Epithelial cell of prostate (primary cell): Measurements from ENCODE around the gene MICAL2.

Experiments
- DNase-seq: peaks from one replicate; pipeline ENCODE4 v3.0.0-alpha.2; 2011; ENCODE audit warnings: low read depth, low spot score
- H3K27ac ChIP-seq: fragments of 450-650 bp; 2 replicates; pipeline ENCODE4 v1.5.1; 2017; ENCODE audit warnings: mild to moderate bottlenecking

Gene MICAL2, protein sequence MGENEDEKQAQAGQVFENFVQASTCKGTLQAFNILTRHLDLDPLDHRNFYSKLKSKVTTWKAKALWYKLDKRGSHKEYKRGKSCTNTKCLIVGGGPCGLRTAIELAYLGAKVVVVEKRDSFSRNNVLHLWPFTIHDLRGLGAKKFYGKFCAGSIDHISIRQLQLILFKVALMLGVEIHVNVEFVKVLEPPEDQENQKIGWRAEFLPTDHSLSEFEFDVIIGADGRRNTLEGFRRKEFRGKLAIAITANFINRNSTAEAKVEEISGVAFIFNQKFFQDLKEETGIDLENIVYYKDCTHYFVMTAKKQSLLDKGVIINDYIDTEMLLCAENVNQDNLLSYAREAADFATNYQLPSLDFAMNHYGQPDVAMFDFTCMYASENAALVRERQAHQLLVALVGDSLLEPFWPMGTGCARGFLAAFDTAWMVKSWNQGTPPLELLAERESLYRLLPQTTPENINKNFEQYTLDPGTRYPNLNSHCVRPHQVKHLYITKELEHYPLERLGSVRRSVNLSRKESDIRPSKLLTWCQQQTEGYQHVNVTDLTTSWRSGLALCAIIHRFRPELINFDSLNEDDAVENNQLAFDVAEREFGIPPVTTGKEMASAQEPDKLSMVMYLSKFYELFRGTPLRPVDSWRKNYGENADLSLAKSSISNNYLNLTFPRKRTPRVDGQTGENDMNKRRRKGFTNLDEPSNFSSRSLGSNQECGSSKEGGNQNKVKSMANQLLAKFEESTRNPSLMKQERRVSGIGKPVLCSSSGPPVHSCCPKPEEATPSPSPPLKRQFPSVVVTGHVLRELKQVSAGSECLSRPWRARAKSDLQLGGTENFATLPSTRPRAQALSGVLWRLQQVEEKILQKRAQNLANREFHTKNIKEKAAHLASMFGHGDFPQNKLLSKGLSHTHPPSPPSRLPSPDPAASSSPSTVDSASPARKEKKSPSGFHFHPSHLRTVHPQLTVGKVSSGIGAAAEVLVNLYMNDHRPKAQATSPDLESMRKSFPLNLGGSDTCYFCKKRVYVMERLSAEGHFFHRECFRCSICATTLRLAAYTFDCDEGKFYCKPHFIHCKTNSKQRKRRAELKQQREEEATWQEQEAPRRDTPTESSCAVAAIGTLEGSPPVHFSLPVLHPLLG

DNA sequence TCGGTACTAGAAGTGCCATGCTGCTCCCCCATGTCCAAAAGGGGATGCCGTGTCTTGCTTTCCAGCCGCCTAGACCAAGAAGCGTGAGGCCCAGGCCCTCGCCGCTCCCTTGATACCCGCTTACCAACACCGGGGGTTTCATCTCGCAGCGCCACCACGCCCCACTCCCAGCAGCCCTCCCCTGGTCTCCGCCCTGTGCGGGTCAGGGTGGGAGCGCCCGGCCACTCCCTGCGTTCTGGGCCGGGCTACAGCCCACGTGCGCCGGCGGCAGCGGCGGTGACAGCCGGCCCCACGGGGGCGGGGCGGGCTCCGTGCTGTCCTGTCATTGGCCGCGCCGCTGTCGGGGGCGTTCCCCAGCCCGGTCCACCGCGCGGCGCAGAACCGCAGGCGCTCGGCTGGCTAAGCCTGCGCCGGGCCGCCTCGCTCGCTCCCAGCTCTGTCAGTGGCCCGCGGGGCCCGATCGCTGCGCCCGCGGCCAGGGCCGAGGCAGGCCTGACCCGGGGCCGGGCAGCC lies at the start of gene MICAL2:
TSS of gene MICAL2 (plus strand) at position 390 of the 513 bp plus-strand sequence. CDS start 51,566 bp downstream, outside the sequence.
- peak within 1 kb of the TSS; percentile 88 for H3K27ac ChIP-seq
- peak; percentile 40 for DNase-seq

DNA sequence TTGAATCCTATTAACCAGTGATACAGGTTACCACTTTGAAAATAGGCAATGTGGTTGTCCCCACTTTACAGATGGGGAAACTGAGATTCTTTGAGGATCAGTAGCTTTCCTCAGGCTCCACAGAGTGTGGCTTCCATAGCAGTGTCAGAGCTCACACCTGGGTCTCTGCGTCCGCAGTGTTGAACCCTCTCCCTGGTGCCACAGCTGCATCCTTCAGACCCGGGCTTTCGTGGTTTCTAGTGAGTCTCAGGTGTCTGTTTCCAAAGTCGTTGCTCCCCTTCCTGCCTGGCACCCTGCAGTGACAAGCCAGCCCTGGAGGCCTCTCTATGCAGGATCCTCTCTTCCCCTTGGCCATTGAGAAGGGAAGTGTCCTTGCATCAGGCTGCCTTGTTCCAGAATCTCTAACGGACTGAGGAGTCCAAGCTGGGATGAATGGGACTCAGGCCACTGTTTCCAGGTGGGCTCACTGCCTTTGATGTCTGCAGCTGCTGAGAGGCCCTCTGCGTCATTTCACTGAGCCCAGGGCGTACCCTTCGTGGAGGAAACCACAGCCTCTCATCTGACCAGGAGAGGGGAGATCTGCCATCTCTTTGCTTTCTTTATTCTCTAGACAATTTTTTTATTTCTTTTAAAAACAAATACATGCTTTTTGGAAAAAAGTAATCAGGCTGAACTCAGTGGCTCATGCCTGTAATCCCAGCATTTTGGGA lies 48.4 kb upstream of the MICAL2 start:
- H3K27ac ChIP-seq = no peak overlapping the region

DNA sequence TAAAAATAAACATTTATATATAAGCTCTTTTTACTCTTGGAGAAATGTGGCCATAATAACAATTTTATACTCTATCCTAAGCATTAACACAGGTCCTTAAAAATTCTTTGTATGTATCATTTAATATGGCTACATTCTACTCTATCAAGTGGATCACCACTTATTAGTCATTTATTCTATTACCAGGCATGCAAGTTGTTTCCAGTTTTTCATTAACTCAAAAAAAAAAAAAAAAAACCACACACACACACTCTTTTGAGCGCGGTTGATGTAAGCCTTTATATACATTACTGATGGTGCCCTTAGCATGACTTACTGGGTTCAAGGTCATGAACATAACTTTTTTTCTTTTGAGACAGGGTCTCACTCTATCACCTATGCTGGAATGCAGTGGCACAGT lies 47.1 kb upstream of the MICAL2 start:
- DNase-seq = no peak
- H3K27ac ChIP-seq = peak overlapping the region; percentile 96

More for the DNA sequence above, 48.4 kb upstream of the MICAL2 start:
- no peak for DNase-seq

DNA sequence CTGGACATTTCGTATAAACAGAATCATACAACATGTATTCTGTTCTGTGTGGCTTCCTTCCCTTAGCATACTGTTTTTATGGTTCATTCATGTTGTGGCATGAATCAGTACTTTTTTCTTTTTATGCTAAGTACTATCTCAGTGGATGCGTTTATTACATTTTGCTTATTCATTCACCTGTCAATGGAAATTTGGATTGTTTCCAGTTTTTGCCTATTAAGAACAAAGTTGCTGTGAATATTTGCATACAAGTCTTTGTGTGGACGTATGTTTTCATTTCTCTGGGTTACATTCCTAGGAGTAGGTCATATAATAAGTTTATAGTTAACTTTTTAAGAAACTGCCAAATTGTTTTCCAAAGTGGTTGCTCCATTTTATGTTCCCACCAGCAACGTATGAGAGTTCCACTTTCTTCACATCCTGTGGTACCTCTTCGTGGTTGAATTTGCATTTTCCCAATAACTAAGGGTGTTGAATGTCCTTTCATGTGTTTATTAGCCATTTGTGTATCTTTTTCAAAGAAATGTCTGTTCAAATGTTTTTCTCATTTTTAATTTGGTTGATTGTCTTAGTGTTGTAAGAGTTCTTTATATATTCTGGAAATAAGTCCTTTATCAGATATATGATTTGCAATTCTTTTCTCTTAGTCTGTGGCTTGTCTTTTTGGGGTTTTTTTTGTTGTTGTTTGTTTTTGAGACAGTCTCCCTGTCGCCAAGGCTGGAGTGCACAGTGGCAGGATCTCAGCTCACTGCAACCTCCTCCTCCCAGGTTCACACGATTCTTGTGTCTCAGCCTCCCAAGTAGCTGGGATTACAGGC lies 46.0 kb upstream of the MICAL2 start:
- peak overlapping the region; percentile 96 for H3K27ac ChIP-seq
- peak; percentile 43 for DNase-seq

DNA sequence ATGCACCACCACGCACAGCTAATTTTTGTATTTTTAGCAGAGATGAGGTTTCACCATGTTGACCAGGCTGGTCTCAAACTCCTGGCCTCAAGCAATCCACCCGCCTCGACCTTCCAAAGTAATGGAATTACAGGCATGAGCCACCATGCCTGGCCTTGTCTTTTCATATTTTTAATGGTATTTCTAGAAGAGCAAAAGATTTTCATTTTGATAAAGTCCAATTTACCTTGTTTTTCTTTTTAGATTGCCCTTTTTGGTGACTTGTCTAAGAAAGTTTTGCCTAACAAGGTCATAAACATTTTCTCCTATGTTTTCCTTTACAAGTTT lies 45.5 kb upstream of the MICAL2 start:
- no peak for DNase-seq

DNA sequence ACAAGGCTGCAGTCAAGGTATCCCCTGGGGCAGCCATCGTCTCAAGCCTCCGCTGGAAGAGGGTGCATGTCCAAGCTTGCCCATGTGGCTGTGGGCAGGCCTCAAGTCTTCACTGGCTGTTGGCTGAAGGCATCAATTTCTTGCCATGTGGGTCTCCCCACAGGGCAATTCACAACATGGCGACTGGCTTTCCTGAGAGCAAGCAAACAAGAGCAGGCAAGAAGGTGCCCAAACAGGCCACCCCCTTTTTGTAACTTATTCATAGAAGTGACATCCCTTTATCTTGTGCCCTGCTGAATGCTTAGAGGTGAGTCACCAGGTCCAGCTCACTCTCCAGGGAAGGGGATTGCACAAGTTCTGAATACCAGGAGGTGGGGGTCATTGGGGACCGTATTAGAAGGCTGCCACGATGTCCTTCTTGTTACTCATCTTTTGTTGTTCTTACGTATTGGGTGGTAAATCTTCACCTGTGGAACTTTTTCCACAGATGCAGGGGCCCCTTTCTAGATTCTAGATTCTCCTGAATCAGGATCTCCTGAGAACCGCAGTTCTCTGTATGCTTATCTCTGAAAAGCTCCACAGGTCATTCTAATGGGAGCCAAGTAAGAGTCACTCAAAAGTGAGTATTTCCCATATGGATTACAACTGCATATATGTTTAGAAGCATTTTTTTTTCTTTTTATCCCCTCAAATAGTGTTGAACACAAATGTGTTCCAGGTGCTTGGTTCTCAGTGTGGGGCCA lies 44.2 kb upstream of the MICAL2 start:
- peak overlapping the region; percentile 96 for H3K27ac ChIP-seq
- DNase-seq = peak; percentile 93

More for the DNA sequence above, 45.5 kb upstream of the MICAL2 start:
- H3K27ac ChIP-seq = peak overlapping the region; percentile 96

DNA sequence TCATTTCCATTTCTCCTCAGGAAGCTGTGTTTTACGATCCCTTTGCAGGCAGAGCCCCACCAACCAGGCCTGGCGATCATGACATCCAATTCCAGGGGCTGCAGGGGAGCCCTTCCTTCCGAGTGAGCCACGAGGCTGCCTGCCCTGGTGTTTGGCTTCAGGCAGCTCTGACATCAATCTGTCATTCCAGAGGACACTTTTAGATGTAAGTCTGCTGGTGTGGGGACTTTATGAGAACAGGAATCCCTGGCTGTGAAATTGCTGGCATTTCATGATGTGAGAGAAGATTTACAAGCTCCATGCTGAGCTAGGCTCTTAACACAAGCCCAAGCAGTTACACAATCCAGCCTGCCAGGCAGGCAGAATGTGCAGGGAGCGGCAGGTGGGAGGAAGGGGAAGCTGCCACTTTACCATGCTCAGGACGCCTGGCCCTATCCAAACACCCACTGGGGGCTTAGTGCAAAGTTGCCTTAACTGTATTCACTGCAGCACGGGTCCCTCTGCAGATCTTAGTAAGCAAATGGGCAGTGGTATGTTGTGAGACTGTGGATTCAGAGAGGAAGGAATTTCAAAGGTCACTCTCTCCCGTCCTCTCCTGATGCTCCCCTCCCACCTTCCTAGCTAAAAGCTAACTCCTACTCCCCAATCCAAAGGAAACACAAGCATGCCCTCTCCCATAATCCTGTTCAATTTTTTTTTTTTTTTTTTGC lies 43.4 kb upstream of the MICAL2 start:
- peak overlapping the region; percentile 96 for H3K27ac ChIP-seq

DNA sequence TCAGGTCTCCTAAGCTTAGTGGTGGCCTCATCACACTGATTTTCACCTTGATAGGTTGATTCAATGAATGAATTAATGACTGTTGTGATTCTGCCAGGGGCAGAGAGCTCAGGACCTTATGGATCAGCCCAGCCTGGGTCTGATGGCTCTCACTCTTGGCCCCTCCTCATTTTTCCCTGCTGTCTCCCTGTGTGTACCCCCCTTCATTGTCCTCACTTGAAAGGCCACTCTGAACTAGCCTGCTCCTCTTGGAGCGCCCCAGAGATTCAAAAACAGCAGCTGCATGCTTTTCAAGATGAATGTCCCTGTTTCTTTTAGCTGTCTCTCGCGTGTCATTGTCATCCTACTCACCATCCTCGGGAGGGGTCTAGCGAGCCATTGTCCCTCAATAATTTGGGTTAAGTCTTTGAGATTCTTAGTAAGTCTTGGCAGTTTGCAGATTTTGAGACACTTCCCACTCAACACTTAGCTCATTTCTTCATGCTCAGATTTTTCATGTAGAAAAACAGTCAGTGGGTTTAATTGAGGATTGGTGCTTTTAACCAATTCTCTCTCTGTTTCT lies 42.5 kb upstream of the MICAL2 start:
- DNase-seq = no peak
- peak overlapping the region; percentile 96 for H3K27ac ChIP-seq

More for the DNA sequence above, 43.4 kb upstream of the MICAL2 start:
- no peak for DNase-seq

DNA sequence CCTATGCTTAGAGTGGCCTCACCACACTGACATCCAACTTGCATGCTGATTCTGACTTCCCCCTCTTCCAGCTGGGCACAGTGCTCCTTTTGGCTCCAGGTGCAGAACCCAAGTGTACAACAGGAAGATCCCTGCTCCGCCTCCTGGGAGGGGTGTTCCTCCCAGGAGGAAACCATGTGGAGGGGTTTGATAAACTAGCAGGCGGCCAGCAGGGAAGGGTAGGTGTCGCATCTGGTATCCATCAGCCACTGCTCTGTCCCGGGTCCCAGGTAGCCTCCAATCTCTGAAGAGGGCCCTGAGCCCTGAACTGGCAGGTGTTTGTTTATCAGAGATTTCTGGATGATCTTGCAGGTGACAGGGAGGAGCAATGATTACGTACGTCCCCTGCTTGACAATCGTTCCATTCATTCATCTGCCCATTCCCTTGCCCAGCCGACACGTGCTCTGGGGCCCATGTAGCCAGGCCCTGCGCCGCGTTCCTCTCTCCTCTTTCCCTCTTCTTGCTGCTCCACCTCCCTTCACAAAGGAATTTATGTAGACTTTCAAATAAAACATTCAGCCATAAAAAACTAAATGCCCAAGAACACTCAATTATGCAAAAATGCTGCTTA lies 41.2 kb upstream of the MICAL2 start:
- DNase-seq = no peak
- no peak overlapping the region for H3K27ac ChIP-seq

DNA sequence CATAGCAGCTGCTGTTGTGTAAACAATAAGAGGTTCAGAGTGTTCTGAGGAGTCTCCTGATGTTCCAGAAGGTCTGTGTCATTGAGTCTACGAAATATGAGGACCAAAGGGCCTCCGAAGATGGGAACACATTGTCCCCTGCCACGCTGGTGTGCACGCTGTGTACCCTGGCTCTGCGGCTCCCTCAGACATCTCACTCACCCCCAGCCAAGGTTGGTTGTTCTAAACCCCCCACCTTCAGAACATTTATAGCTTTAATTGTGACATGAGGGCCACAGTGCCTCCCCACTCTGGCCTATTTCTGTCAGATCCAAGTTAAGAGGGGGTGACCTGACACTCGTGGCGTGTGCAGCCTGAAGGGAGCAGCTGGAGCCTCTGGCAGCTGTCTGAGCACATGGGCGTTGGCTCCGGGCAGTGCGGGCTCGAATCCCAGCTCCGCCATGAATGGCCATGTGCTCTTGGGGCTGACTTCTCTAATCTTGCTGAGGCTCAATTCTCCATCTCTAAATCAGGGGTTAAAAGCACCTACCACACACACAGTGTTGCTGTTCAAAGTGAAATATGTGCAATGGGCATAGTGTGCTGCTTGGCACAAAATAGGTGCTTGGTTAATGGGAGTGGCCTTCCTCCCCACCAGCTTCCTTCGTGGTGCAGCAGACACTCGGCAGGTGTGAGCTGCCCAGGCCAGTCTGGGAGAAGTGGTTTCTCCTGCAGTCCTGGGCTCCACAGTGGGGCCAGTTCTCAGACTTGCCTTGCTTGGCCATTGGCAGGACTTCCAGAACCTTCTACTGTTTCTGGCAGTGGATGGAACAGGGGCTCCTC lies 39.7 kb upstream of the MICAL2 start:
- DNase-seq = no peak
- H3K27ac ChIP-seq = no peak overlapping the region

DNA sequence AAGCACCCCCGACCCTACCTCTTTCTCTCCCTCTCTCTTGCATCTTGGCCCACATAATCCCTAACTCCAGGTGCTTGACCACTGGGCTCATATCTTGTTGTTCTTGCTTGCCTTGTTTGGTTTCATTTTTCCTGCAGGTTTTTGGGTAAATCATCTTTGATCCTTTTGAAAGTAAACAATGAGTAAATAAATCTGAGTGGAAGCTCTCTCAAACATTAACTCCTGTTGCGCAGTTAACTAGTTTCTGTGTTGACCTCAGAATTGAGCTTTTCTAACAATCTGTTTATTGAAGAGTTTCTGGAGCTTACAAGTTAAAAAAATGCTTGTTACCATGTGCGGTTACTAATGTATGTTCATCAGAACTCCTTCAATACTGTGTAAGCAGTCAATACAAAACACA lies 38.8 kb upstream of the MICAL2 start:
- no peak for DNase-seq
- no peak overlapping the region for H3K27ac ChIP-seq

DNA sequence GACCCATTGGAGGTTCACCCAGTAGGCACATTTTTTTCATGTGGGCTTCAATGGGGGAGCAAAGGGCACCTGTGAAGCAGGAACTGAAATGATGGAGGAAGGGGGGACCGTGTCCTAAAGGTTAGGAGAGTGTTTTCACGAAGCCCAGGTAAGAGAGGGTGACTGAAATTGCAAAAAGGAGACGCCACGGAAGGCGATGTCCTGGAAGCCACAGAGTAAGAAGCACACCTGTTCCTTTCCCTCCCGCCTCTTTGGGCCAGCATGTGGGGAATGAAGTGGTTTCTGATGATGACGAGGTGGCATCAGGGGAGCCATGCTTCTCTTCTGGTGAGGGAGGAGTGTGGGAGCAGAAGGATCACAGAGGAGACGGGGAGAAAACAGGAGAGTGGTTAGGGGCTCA lies 37.0 kb upstream of the MICAL2 start:
- DNase-seq = no peak

DNA sequence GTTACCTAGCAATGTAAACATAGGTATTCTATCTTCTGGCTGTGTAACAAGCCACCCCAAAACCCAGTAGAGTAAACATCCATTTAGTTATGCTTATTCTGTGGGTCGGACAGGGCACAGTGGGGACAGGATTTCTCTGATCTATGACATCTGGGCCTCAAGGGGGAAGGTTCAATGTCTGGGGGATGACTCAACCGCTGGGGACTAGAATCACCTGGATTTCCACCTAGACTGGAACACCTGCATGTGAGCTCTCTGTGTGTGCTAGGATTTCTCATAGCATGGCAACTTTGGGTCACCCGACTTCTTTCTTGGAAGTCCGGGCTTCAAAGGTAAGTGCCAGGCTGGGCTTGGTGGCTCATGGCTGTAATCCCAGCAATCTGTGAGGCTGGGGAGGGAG lies 36.5 kb upstream of the MICAL2 start:
- H3K27ac ChIP-seq = no peak overlapping the region
- DNase-seq = no peak

More for the DNA sequence above, 37.0 kb upstream of the MICAL2 start:
- H3K27ac ChIP-seq = no peak overlapping the region

DNA sequence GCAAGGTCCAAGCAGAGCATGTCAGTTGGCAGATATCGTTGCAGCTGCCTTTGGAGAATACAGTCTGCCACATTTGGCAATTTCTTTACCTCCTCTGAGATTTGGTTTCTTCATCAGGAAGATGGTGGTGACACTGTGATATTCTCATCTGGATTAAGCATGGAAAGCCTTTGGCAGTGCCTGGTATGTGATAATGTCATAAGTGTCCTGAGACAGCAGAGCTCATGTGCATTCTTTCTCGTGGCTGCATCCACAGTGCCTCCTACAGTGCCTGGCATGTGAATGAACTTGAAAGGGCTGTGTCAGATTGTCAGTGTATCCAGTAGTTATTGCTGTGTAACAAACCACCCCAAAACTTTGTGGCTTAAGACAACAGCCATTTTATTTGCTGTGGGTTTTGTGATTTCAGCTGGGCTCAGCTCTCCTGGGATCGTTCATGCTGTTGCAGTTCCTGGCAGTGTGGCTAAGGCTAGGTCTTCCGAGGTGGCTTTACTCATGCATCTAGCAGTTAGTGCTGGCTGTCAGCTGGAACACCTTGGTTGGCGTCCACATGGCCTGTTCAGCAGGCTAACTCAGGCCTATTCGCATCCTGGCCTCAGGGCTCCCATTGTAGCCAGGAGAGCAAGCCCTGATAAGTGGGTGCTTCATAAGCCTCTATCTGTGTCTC lies 35.7 kb upstream of the MICAL2 start:
- peak overlapping the region; percentile 93 for H3K27ac ChIP-seq
- no peak for DNase-seq

DNA sequence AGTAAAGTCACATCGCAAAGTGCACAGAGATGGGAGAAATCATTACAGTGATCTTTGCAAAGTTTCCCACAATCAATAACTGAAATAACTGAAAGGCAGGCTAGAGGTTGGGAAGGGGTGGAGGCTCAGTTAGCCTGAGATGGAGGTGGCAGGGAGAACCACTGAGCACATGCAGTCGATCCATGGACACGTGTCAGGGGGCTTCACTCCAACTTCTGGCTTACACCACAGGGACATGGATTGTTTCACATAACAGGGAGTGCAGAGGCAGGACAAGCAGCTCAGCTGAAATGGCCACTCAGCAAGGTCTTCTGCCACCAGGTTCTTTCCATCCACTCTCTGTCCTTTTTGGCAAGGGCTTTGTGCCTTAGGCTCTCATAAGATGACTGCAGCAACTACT lies 35.1 kb upstream of the MICAL2 start:
- DNase-seq = no peak
- H3K27ac ChIP-seq = peak overlapping the region; percentile 93
